SK-N-SH (cell line): ENCODE data around the gene PEX14. TPM values are rescaled to one million over a fixed set of nuclear protein-coding genes. Genes with fewer than 3 reads are reported as not detected.

Experiments
- CTCF ChIA-PET: fragments of 300-600, 350-600 bp; formaldehyde crosslinking; extraction: SDS; loops from one replicate; lab custom pipeline; 2021; lab: Yijun Ruan, JAX
- POLR2A ChIA-PET: fragments of 350-600 bp; sonication (Branson Sonifier 250); formaldehyde crosslinking; extraction: SDS; loops from one replicate; lab custom pipeline; 2020; ENCODE audit warnings: antibody characterized with exemption, inconsistent platforms; lab: Yijun Ruan, JAX
- DNase-seq: peaks from one replicate; pipeline ENCODE4 v3.0.0; 2012
- H2AFZ ChIP-seq: fragments of 200-600 bp; sonication (generic); 2 replicates; pipeline ENCODE4 v1.8.1; 2016; ENCODE audit warnings: antibody characterized with exemption, mild to moderate bottlenecking, low read depth
- H3F3A ChIP-seq: fragments of 200-600 bp; sonication (generic); replicated peaks from 2 replicates; pipeline ENCODE3; 2016; ENCODE audit warnings: antibody characterized with exemption, mild to moderate bottlenecking; ENCODE audit not compliant: insufficient read depth
- H3K27ac ChIP-seq, 2 experiments: fragments of 200-500 bp in 1 of 2; fragments of 200-600 bp in 1 of 2; sonication (Bioruptor generic) in 1 of 2; sonication (generic), shearing (Covaris generic) in 1 of 2; 2 replicates each; pipeline versions ENCODE4 v1.5.1 to v1.6.1; 2014 to 2016; ENCODE audit warnings: low read depth in 2 of 2, inconsistent platforms in 1 of 2, low read length in 1 of 2, mild to moderate bottlenecking in 1 of 2, mixed read lengths in 1 of 2
- H3K27me3 ChIP-seq: fragments of 200-600 bp; sonication (generic), shearing (Covaris generic); 2 replicates; pipeline ENCODE4 v1.6.1; 2016; ENCODE audit warnings: mixed run types; ENCODE audit not compliant: insufficient read depth
- H3K36me3 ChIP-seq, 2 experiments: fragments of 200-500 bp in 1 of 2; fragments of 200-600 bp in 1 of 2; sonication (Bioruptor generic) in 1 of 2; sonication (generic) in 1 of 2; replicated peaks in 1 of 2; 2 replicates each; pipeline versions ENCODE3 to v1.5.1; 2014 to 2016; ENCODE audit warnings: low read length in 1 of 2, mild to moderate bottlenecking in 1 of 2; ENCODE audit not compliant: insufficient read depth in 2 of 2, control insufficient read depth in 1 of 2
- H3K4me1 ChIP-seq, 2 experiments: fragments of 200-500 bp in 1 of 2; fragments of 200-600 bp in 1 of 2; sonication (Bioruptor generic) in 1 of 2; sonication (generic), shearing (Covaris generic) in 1 of 2; 2 replicates each; pipeline versions ENCODE4 v1.5.1 to v1.6.1; 2014 to 2016; ENCODE audit warnings: low read depth in 1 of 2, low read length in 1 of 2, mixed run types in 1 of 2; ENCODE audit not compliant: insufficient read depth in 2 of 2, control insufficient read depth in 1 of 2
- H3K4me2 ChIP-seq: fragments of 200-600 bp; sonication (generic), shearing (Covaris generic); 2 replicates; pipeline ENCODE4 v1.6.1; 2017; ENCODE audit warnings: mixed run types
- H3K4me3 ChIP-seq, 2 experiments: fragments of 200-500 bp in 1 of 2; fragments of 200-600 bp in 1 of 2; sonication (Bioruptor generic) in 1 of 2; sonication (generic), shearing (Covaris generic) in 1 of 2; 2 replicates each; pipeline versions ENCODE4 v1.5.1 to v1.8.1; 2014 to 2016; ENCODE audit warnings: low read depth in 2 of 2, inconsistent platforms in 1 of 2, low read length in 1 of 2, mild to moderate bottlenecking in 1 of 2, mixed read lengths in 1 of 2, moderate library complexity in 1 of 2
- H3K79me2 ChIP-seq: fragments of 200-600 bp; sonication (generic); 2 replicates; pipeline ENCODE4 v1.8.1; 2017; ENCODE audit warnings: mild to moderate bottlenecking; ENCODE audit not compliant: insufficient read depth
- H3K9ac ChIP-seq: fragments of 200-600 bp; sonication (generic); 2 replicates; pipeline ENCODE4 v1.6.1; 2017; ENCODE audit warnings: mixed run types
- H3K9me2 ChIP-seq: fragments of 200-600 bp; sonication (generic); 2 replicates; pipeline ENCODE4 v1.6.1; 2017; ENCODE audit warnings: mixed run types
- H3K9me3 ChIP-seq: fragments of 200-600 bp; sonication (generic); 2 replicates; pipeline ENCODE4 v1.6.1; 2017; ENCODE audit warnings: mixed run types, mild to moderate bottlenecking, moderate library complexity
- H4K20me1 ChIP-seq: fragments of 200-600 bp; sonication (generic); 2 replicates; pipeline ENCODE4 v1.6.1; 2017; ENCODE audit warnings: mild to moderate bottlenecking, mixed run types; ENCODE audit not compliant: insufficient read depth
- CHD2 ChIP-seq: fragments of 150-350 bp; IDR thresholded peaks from 2 replicates; pipeline ENCODE4 v1.6.1; 2018; ENCODE audit warnings: low read length; ENCODE audit not compliant: partially characterized antibody
- EP300 ChIP-seq, 2 experiments: IDR thresholded peaks; 2 replicates each; pipeline versions ENCODE4 v1.4.0 to v1.6.1; 2012; ENCODE audit warnings: borderline replicate concordance in 1 of 2, low read depth in 1 of 2, low read length in 1 of 2
- FOXJ3 ChIP-seq: sonication (generic); formaldehyde crosslinking; IDR thresholded peaks from 2 replicates; pipeline ENCODE4 v1.5.1; 2020; ENCODE audit warnings: mild to moderate bottlenecking, missing genetic modification reagents
- FOXM1 ChIP-seq: IDR thresholded peaks from 2 replicates; pipeline ENCODE4 v1.4.0; 2012; ENCODE audit warnings: low read depth, mild to moderate bottlenecking
- GATA2 ChIP-seq: sonication (generic); formaldehyde crosslinking; IDR thresholded peaks from 2 replicates; pipeline ENCODE4 v1.5.0; 2020; ENCODE audit warnings: mild to moderate bottlenecking, missing genetic modification reagents
- IRF3 ChIP-seq: fragments of 150-350 bp; IDR thresholded peaks from 2 replicates; pipeline ENCODE4 v1.6.1; 2016; ENCODE audit warnings: mild to moderate bottlenecking, low read depth, low read length
- JUND ChIP-seq: IDR thresholded peaks from 2 replicates; pipeline ENCODE4 v1.4.0; 2012
- MAX ChIP-seq: IDR thresholded peaks from 2 replicates; pipeline ENCODE4 v1.4.0; 2012; ENCODE audit warnings: low read depth
- MXI1 ChIP-seq: IDR thresholded peaks from 2 replicates; pipeline ENCODE4 v1.6.1; 2012; ENCODE audit warnings: mild to moderate bottlenecking, low read depth, low read length, improper control_type of control experiment
- NFIC ChIP-seq: IDR thresholded peaks from 2 replicates; pipeline ENCODE4 v1.4.0; 2012; ENCODE audit warnings: borderline replicate concordance
- NRF1 ChIP-seq: IDR thresholded peaks from 2 replicates; pipeline ENCODE4 v1.6.1; 2012; ENCODE audit warnings: low read depth, mild to moderate bottlenecking, low read length
- PBX3 ChIP-seq: IDR thresholded peaks from 2 replicates; pipeline ENCODE4; 2012
- RAD21 ChIP-seq: IDR thresholded peaks from 2 replicates; pipeline ENCODE4 v1.6.1; 2012; ENCODE audit warnings: mild to moderate bottlenecking, low read length
- RFX5 ChIP-seq: IDR thresholded peaks from 2 replicates; pipeline ENCODE4 v1.6.1; 2012; ENCODE audit warnings: mild to moderate bottlenecking, improper control_type of control experiment, low read length
- SMC3 ChIP-seq: IDR thresholded peaks from 2 replicates; pipeline ENCODE4 v1.6.1; 2012; ENCODE audit warnings: low read depth, low read length, improper control_type of control experiment
- TAF1 ChIP-seq: IDR thresholded peaks from 2 replicates; pipeline ENCODE4 v1.6.1; 2012; ENCODE audit warnings: low read depth, mild to moderate bottlenecking, low read length, moderate library complexity, borderline replicate concordance
- TCF12 ChIP-seq: IDR thresholded peaks from 2 replicates; pipeline ENCODE4 v1.4.0; 2012
- WGBS: methylation state at CpG from one replicate; pipeline ENCODE4 v1.1.6; 2017; ENCODE audit warnings: low lambda C conversion rate; 5-methylcytosine and 5-hydroxymethylcytosine counted together
- polyA plus RNA-seq, 3 experiments: library from polyadenylated mRNA; depleted of rRNA; stranded (reverse); fragments of >200 nt; gene quantifications; 2 replicates each; pipeline ENCODE4 v1.2.3, GENCODE V29; 2012
- TF ChIP-seq, protein P1 (sequence below): fragments of 200-600 bp; sonication (generic); IDR thresholded peaks from 2 replicates; pipeline ENCODE4 v1.6.1; 2017; ENCODE audit warnings: antibody characterized with exemption, mild to moderate bottlenecking, moderate library complexity
- TF ChIP-seq, protein P2 (sequence below): fragments of 150-350 bp; IDR thresholded peaks from 2 replicates; pipeline ENCODE4 v1.6.1; 2017; ENCODE audit warnings: antibody characterized with exemption, low read length, low read depth, borderline replicate concordance
- TF ChIP-seq, protein P3 (sequence below): IDR thresholded peaks from 2 replicates; pipeline ENCODE4 v1.4.0; 2012; ENCODE audit warnings: low read depth, borderline replicate concordance

The PEX14 gene
- polyA plus RNA-seq (2012; rRNA removed), result 17.8 and 36.2 TPM in 2 replicates
- 19.9 and 27.1 TPM in 2 replicates for polyA plus RNA-seq (2012; cell fraction: cytosol; rRNA removed)
- polyA plus RNA-seq (2012; cell fraction: nucleus; rRNA removed), result 34.1 and 35.2 TPM in 2 replicates

DNA sequence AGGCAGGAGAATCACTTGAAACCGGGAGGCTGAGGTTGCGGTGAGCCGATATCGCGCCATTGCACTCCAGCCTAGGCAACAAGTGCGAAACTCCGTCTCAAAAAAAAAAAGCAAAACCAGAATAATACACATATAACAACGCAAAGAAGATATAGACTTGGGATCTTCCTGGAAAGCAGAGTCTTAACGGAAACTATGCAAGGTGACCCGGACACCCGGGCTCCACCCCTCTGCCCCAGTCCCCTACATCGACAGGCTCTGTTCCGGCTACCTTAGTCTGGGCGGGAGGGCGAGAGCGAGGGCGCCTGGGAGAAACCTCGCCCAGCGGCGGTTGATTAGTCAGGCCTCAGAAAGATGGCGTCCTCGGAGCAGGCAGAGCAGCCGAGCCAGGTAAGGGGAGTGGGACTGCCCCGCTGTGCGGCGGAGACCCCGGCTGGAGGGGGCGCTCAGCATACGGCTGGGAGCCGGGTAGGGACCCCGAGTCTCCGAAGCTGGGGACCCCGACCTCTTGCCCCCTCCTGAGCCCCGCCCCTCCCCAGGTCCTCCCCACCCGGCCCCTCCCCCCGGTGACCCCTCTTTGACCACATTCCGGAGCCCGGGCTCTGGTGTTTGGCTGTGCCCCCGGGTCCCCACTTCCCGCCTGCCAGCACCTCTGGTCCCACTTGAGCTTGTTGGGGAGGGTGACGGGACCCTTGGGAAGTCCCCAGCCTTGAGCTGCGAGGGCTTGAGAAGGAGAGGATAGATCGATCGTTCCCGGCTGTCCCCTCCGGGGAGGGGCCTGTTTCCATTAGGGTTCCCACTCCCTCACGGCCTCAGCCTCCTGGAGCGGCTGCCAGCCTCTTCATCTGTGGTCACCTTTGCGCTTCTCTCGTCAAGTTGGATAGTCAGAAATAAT lies at the start of gene PEX14:
TSS of gene PEX14 (plus strand) at position 338 of the 895 bp plus-strand sequence. CDS start at position 355, 17 bp downstream.
- H3K4me2 ChIP-seq, result peak within 1 kb of the TSS; percentile 86
- H3K27ac ChIP-seq, result peak within 1 kb of the TSS; percentile 40 to 76; a peak in 3 of 4 replicates
- CTCF ChIA-PET, result interaction anchor here (1.4 to 1.5 kb wide), 2 partner anchors 20 to 41 kb away, joined by 4 to 12 read pairs; no protein-coding TSS in a partner anchor
- H3K4me3 ChIP-seq, result peak within 1 kb of the TSS; percentile 81 to 83
- peaks cover 72% of the 10 kb centered on the region for H3K79me2 ChIP-seq
- H3K27me3 ChIP-seq, result no peaks in the 10 kb centered on the region
- no peaks in the 10 kb centered on the region for H3K9me3 ChIP-seq
- H3K36me3 ChIP-seq, result no peaks in the 10 kb centered on the region
- no peaks in the 10 kb centered on the region; the same call in 1 of the 2 replicates for H4K20me1 ChIP-seq
- peak; percentile 94 for DNase-seq
- H3K9ac ChIP-seq, result peak within 1 kb of the TSS; percentile 82
- H3K4me1 ChIP-seq, result peaks cover 8 to 13% of the 10 kb centered on the region in 2 experiments; a peak in 3 of 4 replicates
- 15% methylated on average over 28 of the region's 50 CpGs for WGBS
- H3F3A ChIP-seq, result peaks cover 7% of the 10 kb centered on the region
- no peaks in the 10 kb centered on the region for H3K9me2 ChIP-seq
- H2AFZ ChIP-seq, result peak within 1 kb of the TSS; percentile 90
- POLR2A ChIA-PET, result interaction anchor here (1.0 kb wide), 1 partner anchor 76 kb away, joined by 4 read pairs; the partner anchor contains the start of gene PGD
- TF ChIP-seq JUND (no peak), FOXJ3 (CRISPR knock-in tag) (no peak), EP300 (IDR thresholded peaks at IDR 0.05; ENCODE audit: borderline replicate concordance in 1 of 2, low read depth in 1 of 2, low read length in 1 of 2) (no peak), SMC3 (no peak), RAD21 (no peak), NRF1 (no peak), TCF12 (peak; percentile 38; the same call in 1 of the 2 replicates), CHD2 (peak; percentile 96), MAX (peak; percentile 79), MXI1 (peak; percentile 40; the same call in 1 of the 2 replicates), RFX5 (no peak), TAF1 (peak; percentile 96), FOXM1 (no peak), NFIC (no peak), IRF3 (no peak), GATA2 (no peak), PBX3 (no peak)
- TF ChIP-seq, protein P1, sequence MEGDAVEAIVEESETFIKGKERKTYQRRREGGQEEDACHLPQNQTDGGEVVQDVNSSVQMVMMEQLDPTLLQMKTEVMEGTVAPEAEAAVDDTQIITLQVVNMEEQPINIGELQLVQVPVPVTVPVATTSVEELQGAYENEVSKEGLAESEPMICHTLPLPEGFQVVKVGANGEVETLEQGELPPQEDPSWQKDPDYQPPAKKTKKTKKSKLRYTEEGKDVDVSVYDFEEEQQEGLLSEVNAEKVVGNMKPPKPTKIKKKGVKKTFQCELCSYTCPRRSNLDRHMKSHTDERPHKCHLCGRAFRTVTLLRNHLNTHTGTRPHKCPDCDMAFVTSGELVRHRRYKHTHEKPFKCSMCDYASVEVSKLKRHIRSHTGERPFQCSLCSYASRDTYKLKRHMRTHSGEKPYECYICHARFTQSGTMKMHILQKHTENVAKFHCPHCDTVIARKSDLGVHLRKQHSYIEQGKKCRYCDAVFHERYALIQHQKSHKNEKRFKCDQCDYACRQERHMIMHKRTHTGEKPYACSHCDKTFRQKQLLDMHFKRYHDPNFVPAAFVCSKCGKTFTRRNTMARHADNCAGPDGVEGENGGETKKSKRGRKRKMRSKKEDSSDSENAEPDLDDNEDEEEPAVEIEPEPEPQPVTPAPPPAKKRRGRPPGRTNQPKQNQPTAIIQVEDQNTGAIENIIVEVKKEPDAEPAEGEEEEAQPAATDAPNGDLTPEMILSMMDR, result no peak
- TF ChIP-seq, protein P2, sequence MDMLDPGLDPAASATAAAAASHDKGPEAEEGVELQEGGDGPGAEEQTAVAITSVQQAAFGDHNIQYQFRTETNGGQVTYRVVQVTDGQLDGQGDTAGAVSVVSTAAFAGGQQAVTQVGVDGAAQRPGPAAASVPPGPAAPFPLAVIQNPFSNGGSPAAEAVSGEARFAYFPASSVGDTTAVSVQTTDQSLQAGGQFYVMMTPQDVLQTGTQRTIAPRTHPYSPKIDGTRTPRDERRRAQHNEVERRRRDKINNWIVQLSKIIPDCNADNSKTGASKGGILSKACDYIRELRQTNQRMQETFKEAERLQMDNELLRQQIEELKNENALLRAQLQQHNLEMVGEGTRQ, result no peak
- TF ChIP-seq, protein P3, sequence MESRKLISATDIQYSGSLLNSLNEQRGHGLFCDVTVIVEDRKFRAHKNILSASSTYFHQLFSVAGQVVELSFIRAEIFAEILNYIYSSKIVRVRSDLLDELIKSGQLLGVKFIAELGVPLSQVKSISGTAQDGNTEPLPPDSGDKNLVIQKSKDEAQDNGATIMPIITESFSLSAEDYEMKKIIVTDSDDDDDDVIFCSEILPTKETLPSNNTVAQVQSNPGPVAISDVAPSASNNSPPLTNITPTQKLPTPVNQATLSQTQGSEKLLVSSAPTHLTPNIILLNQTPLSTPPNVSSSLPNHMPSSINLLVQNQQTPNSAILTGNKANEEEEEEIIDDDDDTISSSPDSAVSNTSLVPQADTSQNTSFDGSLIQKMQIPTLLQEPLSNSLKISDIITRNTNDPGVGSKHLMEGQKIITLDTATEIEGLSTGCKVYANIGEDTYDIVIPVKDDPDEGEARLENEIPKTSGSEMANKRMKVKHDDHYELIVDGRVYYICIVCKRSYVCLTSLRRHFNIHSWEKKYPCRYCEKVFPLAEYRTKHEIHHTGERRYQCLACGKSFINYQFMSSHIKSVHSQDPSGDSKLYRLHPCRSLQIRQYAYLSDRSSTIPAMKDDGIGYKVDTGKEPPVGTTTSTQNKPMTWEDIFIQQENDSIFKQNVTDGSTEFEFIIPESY, result peak; percentile 92
